Right cardiac atrium (tissue), 5 donors: ENCODE data around the gene RBAK. TPM values are rescaled to one million over a fixed set of nuclear protein-coding genes. Genes with fewer than 3 reads are reported as not detected.
A peak's percentile ranks its signal among the peaks of the same experiment; 100 is the strongest.
"Not testable (repeated sequence)": the region's sequence is repeated elsewhere in the genome, so short reads cannot be mapped to it uniquely, and the experiment has no call there.

Source experiments
- ATAC-seq, 2 donors: fragments of 200-7000 bp; cut with Tn5 transposase; one replicate each; pipeline versions ENCODE4 v1.8.0 to v1.9.1; 2020; ENCODE audit warnings: moderate library complexity in 2 of 2, mild to moderate bottlenecking in 1 of 2
- DNase-seq, 3 donors: peaks; one replicate each; pipeline ENCODE4 v3.0.0-alpha.2; 2020
- H3K27ac ChIP-seq: one replicate; pipeline ENCODE4 v1.5.1; 2013; ENCODE audit warnings: mild to moderate bottlenecking, low read length, control low read depth, moderate library complexity
- H3K27me3 ChIP-seq: one replicate; pipeline ENCODE4 v1.6.1; 2013; ENCODE audit not compliant: control insufficient read depth, insufficient read depth
- H3K4me1 ChIP-seq: one replicate; pipeline ENCODE4 v1.6.1; 2013; ENCODE audit warnings: low read length; ENCODE audit not compliant: control insufficient read depth, insufficient read depth
- H3K4me3 ChIP-seq: one replicate; pipeline ENCODE4 v1.5.1; 2013; ENCODE audit warnings: low read length, control low read depth
- H3K9me3 ChIP-seq: one replicate; pipeline ENCODE4 v1.6.1; 2013; ENCODE audit warnings: low read length; ENCODE audit not compliant: control insufficient read depth
- WGBS: extraction: QIAGEN DNeasy Blood & Tissue Kit; methylation state at CpG from one replicate; pipeline ENCODE4 v1.1.7; 2013; 5-methylcytosine and 5-hydroxymethylcytosine counted together
- intact Hi-C, 4 donors: fragments of 100-400 bp; cut with DNase I; formaldehyde crosslinking; loops; one replicate each; pipeline versions ENCODE4 v1.11.0 to v1.14.0; 2022 to 2023
- polyA plus RNA-seq: library from polyadenylated mRNA; stranded (reverse); fragments of 200-250 nt; gene quantifications from one replicate; pipeline ENCODE4 v1.2.3, GENCODE V29; 2013
- total RNA-seq, 4 donors: library from RNA; stranded (reverse); fragmentation: NEBNext Ultra II Directional; extraction: Animal tissue kit (Norgen Biotek cat#: 25700); gene quantifications; one replicate each; pipeline ENCODE4 v1.2.1, GENCODE V29; 2021
- donor health status: healthy with polysubstance abuse.
- donor health status: DM: no; HTN: yes; CAD: no.
- donor health status: DM: no; HTN: no; CAD: no.
- donor health status: DM: no; HTN: yes; CAD: no; lungs with severe emphysema.
- donor health status: DM: yes; HTN: yes; CAD: no.

Gene RBAK
- total and polyA plus RNA-seq, 5 donors = 3.5 to 11.6 (median 8.4) TPM

DNA sequence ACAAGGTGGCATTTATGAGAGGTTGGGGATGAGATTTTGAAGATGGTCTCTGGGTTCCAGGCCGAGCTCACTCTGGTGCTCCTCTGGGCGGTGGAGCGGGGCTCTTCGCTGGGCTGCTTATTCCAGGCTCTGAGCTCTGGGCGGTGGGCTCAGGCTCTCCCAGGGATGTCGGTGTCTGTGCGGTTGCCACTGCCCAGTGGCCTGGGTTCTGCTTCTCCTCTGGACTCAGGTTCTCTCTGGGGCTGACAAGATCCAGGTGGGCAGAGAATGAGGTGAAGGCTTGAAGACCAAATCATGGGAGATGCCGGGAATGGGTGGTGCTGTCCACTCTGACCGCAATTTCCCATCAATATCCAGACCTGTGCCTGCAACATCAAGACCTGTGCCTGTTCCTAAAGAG lies 40.6 kb downstream of the RBAK start:
- DNase-seq = no peak
- Histone ChIP-seq H3K4me3 (no peak overlapping the region), H3K27ac (no peak overlapping the region), H3K27me3 (no peaks in the 10 kb centered on the region), H3K4me1 (no peaks in the 10 kb centered on the region), H3K9me3 (no peaks in the 10 kb centered on the region)
- 81% methylated on average over 9 of the region's 9 CpGs for WGBS
- intact Hi-C loops = loop anchor here in 3 of 4 donors (5.0 to 10.0 kb wide), 4 partner anchors 114 to 471 kb away; no protein-coding TSS in a partner anchor
- ATAC-seq = no peak

DNA sequence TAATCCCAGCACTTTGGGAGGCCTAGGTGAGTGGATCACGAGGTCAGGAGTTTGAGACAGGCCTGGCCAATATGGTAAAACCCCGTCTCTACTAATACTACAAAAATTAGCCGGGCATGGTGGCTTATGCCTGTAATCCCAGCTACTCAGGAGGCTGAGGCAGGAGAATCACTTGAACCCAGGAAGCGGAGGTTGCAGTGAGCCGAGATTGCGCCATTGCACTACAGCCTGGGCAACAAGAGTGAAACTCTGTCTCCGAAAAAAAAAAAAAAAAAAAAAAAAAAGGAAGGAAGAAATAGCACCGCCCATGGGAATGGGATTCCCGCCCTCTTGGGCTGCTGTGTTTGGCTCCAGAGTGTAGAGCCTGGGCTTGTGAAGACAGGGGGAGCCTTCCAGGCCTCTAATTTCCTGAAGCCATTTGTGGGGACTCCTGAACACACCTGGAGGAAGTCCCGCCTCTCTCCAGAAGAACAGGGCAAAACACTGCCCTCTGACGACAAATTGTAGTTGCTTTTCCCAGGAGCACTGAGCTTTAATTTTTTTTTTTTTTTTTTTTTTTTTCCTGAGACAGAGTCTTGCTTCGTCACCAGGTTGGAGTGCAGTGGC lies 42.7 kb downstream of the RBAK start:
- DNase-seq = peak in 1 of 3 donors; percentile 62
- H3K4me1 ChIP-seq, H3K27ac ChIP-seq, H3K4me3 ChIP-seq, ATAC-seq, H3K27me3 ChIP-seq, H3K9me3 ChIP-seq: not testable (repeated sequence)
- intact Hi-C loops = loop anchor here in 3 of 4 donors (5.0 to 10.0 kb wide), 4 partner anchors 116 to 474 kb away; no protein-coding TSS in a partner anchor
- 55% methylated on average over 12 of the region's 12 CpGs for WGBS

DNA sequence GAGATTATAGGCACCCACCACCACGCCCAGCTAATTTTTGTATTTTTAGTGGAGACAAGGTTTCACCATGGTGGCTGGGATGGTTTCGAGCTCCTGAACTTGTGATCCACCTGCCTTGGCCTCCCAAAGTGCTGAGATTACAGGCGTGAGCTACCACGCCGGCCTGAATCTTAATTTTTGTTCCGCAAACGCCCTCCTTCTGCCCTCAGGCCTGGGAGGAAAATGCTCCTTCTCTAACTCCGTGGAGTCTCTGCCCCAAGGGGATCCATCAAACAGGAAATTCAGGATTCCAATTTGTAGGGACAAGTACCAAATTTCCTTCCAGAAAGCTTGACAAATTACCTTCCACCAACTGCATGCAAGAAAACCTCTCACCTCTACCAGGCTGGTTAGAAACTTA lies 43.2 kb downstream of the RBAK start:
- ATAC-seq (no peak), DNase-seq (no peak)
- H3K27ac ChIP-seq = no peak overlapping the region
- H3K27me3 ChIP-seq = no peaks in the 10 kb centered on the region
- 75% methylated on average over 8 of the region's 8 CpGs for WGBS
- no peak overlapping the region for H3K4me3 ChIP-seq
- no peaks in the 10 kb centered on the region for H3K9me3 ChIP-seq
- H3K4me1 ChIP-seq = no peaks in the 10 kb centered on the region
- intact Hi-C loops = loop anchor here in 3 of 4 donors (5.0 to 10.0 kb wide), 4 partner anchors 117 to 474 kb away; no protein-coding TSS in a partner anchor

DNA sequence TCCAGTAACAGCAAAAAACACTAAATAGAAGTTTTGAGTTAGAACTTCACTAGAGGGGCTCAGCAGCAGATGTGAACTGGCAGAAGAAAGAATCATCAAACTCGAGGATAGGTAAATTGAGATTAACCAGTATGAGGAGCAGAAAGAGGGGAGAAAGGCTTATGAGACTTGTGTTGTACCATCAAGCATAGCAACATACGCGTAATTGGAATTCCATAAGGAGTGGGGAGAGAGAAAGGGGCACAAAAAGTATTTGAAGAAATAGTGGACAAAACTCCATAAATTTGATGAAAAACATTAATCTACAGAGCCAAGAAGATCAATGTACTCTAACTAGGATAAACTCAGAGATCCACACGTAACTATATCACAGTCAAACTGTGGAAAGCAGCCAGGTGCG lies 48.3 kb downstream of the RBAK start:
- Histone ChIP-seq H3K4me1 (no peaks in the 10 kb centered on the region), H3K27me3 (no peaks in the 10 kb centered on the region), H3K9me3 (no peaks in the 10 kb centered on the region), H3K27ac (no peak overlapping the region), H3K4me3 (no peak overlapping the region)
- intact Hi-C loops = no loop called here
- WGBS = 82% methylated on average over 5 of the region's 5 CpGs
- no peak for ATAC-seq
- no peak for DNase-seq

DNA sequence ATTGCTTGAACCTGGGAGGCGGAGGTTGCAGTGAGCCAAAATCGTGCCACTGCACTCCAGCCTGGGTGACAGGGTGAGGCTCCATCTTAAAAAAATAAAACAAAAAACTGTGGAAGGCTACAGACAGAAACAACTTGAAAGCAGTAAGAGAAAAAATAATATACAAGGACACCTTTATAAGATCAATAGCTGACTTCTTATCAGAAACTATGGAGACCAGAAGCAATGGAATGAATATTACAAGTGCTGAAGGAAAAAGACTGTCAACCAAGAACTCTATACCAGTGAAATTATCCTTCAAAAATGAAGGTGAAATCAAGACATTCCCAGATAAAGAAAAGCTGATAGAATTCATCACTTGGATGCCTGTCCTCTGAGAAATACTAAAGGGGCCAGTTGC lies 49.0 kb downstream of the RBAK start:
- 88% methylated on average over 2 of the region's 2 CpGs for WGBS
- Histone ChIP-seq H3K4me1 (no peaks in the 10 kb centered on the region), H3K4me3 (no peak overlapping the region), H3K27me3 (no peaks in the 10 kb centered on the region), H3K9me3 (no peaks in the 10 kb centered on the region), H3K27ac (no peak overlapping the region)
- ATAC-seq = no peak
- intact Hi-C loops = no loop called here
- DNase-seq = no peak

DNA sequence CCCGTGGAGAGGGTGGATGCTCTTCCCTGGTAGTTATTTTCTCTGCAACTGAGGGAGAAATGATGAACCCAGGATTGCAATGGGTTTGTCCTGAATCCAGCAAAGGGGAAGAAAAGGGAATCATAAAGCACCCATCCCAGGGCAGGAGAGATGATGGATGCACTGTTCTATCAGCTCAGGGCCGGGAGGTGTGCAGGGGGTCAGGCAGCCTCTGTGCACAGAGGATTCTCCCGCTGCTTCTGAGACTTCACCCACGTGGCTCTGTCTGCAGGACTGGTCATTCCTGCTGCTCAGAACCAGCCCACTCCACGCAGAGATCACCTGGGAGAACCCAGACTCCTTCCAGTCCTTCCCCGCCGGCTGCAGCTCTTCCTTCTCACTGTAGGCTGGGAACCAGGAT lies 70.7 kb downstream of the RBAK start:
- ATAC-seq = no peak
- Histone ChIP-seq H3K9me3 (no peaks in the 10 kb centered on the region), H3K4me1 (no peaks in the 10 kb centered on the region), H3K27me3 (no peaks in the 10 kb centered on the region), H3K4me3 (no peak overlapping the region), H3K27ac (no peak overlapping the region)
- no peak for DNase-seq
- WGBS = 61% methylated on average over 7 of the region's 7 CpGs
- intact Hi-C loops = no loop called here

DNA sequence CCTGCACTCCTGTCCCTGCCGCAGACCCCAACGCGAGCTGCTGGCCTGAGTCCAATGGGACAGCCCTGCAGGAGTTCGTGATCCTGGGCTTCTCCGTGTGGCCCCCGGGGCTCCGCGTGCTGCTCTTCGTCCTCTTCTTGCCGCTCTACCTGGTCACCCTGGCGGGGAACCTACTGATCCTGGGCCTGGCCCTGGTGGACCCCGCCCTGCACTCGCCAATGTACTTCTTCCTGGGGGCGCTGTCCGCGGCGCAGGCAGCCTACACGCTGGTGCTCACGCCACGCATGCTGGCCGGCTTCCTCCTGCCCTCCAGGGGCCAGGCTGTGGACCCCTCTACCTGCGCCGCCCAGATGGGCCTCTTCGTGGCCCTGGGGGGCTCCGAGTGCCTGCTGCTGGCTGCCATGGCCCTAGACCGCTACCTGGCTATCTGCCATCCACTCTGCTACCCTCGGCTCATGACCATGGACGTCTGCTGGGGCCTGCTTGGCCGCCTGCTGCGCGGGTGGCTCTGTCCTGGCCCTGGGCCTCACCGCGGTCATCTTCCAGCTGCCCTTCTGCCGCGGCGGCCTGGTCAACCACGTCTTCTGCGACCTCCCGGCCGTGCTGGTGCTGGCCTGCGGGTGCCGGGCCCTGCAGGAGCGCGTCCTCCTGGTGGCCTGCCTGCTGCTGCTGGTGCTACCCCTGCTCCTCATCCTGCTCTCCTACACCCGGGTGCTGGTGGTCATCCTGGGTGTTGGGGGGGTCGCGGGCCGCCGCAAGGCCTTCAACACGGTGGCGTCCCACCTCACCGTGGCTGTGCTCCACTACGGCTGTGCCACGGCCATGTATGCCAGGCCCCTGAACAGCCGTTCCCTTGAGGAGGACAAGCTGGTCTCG lies 71.7 kb downstream of the RBAK start:
- intact Hi-C loops = no loop called here
- no peak for DNase-seq
- Histone ChIP-seq H3K27me3 (no peaks in the 10 kb centered on the region), H3K9me3 (no peaks in the 10 kb centered on the region), H3K4me1 (no peaks in the 10 kb centered on the region), H3K4me3 (no peak overlapping the region), H3K27ac (no peak overlapping the region)
- WGBS = 88% methylated on average over 56 of the region's 56 CpGs
- ATAC-seq = peak; percentile 18 to 29

Other genes with a start within 250 kb of the RBAK start
- gene PAPOLB, start 183.8 kb upstream of the RBAK start, total RNA-seq = under 1 TPM; 0.23 to 0.39 (median 0.30) TPM
- gene PAPOLB, start 183.8 kb upstream of the RBAK start, polyA plus RNA-seq = 0.16 TPM
- gene RADIL, start 162.1 kb upstream of the RBAK start, total RNA-seq = 10 to 100 TPM in 2 of 4 donors, 1 to 10 TPM in 2; 6.9 to 12.0 (median 9.4) TPM
- gene RADIL, start 162.1 kb upstream of the RBAK start, polyA plus RNA-seq = 4.7 TPM
- gene MMD2, start 86.7 kb upstream of the RBAK start, total RNA-seq = not detected
- not detected for gene MMD2, start 86.7 kb upstream of the RBAK start, polyA plus RNA-seq
- 10 to 100 TPM; 50.3 to 61.3 (median 56.2) TPM for gene WIPI2, start 144.4 kb downstream of the RBAK start, total RNA-seq
- 38.0 TPM for gene WIPI2, start 144.4 kb downstream of the RBAK start, polyA plus RNA-seq
- 1 to 10 TPM; 2.9 to 5.5 (median 3.6) TPM for gene SLC29A4, start 237.1 kb downstream of the RBAK start, total RNA-seq
- 11.8 TPM for gene SLC29A4, start 237.1 kb downstream of the RBAK start, polyA plus RNA-seq